ENCODE measurements around the gene SORL1. TPM values are rescaled to one million over a fixed set of nuclear protein-coding genes. Genes with fewer than 3 reads are reported as not detected.

SORL1 gene
- total and polyA plus RNA-seq, 9 of the 15 experiments (the other 6 are each of a cell fraction or from before 2014, with no cell fraction given), result 0.01 to 0.66 TPM; not detected in 7

GRCh38 chr11:121451986-121452608 lies at the start of gene SORL1 (continued):
- TF ChIP-seq ZNF407 (IDR thresholded peaks at IDR 0.05; ENCODE audit: low read depth) (no peak), GTF3C2 (IDR thresholded peaks at IDR 0.05; ENCODE audit: borderline replicate concordance, extremely low read depth, insufficient read length) (no peak), PHF20 (IDR thresholded peaks at IDR 0.05; ENCODE audit: partially characterized antibody) (no peak), TEAD1 (CRISPR knock-in tag; IDR thresholded peaks at IDR 0.05) (peak in 1 of 2 experiments; percentile 75; a peak in 1 of 4 replicates), MCM3 (IDR thresholded peaks at IDR 0.05) (no peak), MAFF (IDR thresholded peaks at IDR 0.05; ENCODE audit: low read length) (no peak), ZBTB12 (CRISPR knock-in tag; IDR thresholded peaks at IDR 0.05) (no peak), SRSF3 (IDR thresholded peaks at IDR 0.05; ENCODE audit: insufficient read depth, low read length) (no peak), RBM39 (optimal IDR thresholded peaks at IDR 0.05; ENCODE audit: low read depth, low read length) (no peak), SREBF2 (CRISPR knock-in tag; IDR thresholded peaks at IDR 0.05) (no peak), ZNF518B (CRISPR knock-in tag; IDR thresholded peaks at IDR 0.05) (no peak)
